ENCODE data around the gene CRKL. TPM values are rescaled to one million over a fixed set of nuclear protein-coding genes. Genes with fewer than 3 reads are reported as not detected.
A peak's percentile ranks its signal among the peaks of the same experiment; 100 is the strongest.

The CRKL gene
- polyA plus RNA-seq, 1 of the 3 experiments (the other 2 are of a cell fraction): 9.6 TPM

DNA sequence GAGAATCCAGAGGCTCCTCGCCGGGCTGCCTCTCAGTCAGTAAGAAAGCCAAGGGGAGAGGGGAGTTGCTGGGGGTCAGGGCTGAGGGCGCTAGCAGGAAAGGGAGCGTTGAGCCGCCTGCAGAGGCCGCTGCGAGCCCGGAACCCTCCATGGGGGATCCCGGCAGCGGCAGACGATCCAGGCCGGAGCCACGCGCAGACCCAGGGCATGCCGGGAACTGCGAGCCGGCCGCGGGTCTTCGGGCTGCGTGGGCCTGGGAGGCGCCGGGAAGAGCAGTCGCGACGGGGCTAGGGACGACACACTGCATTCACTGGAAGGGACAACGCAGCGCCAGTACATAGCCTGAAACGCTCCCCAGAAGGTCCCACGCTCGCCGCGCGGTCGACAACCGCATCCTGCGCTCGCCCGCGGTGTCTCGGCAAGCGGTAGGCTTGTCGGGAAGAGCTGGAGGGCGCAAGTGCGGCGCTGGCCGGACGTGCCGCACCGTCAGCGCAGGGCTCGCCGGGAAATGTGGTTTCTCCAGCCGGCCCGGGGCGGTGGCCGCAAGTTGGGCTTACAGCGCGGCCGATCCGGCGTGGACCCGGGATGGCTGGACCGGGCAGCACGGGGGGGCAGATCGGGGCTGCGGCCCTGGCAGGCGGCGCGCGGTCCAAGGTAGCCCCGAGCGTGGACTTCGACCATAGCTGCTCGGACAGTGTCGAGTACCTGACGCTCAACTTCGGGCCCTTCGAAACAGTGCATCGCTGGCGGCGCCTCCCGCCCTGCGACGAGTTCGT is 64.8 kb downstream of the CRKL start, which contains the start of gene LZTR1 (continued):
- TF ChIP-seq EZH2phosphoT487 (IDR thresholded peaks at IDR 0.05; ENCODE audit: borderline replicate concordance, low read depth) (no peak), FOSL2 (IDR thresholded peaks at IDR 0.05; ENCODE audit: borderline replicate concordance, low read depth) (no peak; the same call in 1 of the 2 replicates), POLR2AphosphoS5 (IDR thresholded peaks at IDR 0.05; ENCODE audit: low read depth, low read length) (peak; percentile 98), CHD2 (IDR thresholded peaks at IDR 0.05; ENCODE audit: low read length, partially characterized antibody) (peak; percentile 40), YY1 (IDR thresholded peaks at IDR 0.05; ENCODE audit: low read depth) (peak; percentile 62; the same call in 1 of the 2 replicates), RCOR1 (IDR thresholded peaks at IDR 0.05; ENCODE audit: low read length) (no peak), GATA2 (CRISPR knock-in tag; IDR thresholded peaks at IDR 0.05) (no peak), RXRA (IDR thresholded peaks at IDR 0.05; ENCODE audit: borderline replicate concordance, low read depth) (no peak)
- TF ChIP-seq, protein P1, sequence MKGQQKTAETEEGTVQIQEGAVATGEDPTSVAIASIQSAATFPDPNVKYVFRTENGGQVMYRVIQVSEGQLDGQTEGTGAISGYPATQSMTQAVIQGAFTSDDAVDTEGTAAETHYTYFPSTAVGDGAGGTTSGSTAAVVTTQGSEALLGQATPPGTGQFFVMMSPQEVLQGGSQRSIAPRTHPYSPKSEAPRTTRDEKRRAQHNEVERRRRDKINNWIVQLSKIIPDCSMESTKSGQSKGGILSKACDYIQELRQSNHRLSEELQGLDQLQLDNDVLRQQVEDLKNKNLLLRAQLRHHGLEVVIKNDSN (IDR thresholded peaks at IDR 0.05; ENCODE audit: borderline replicate concordance, low read depth): peak; percentile 43; the same call in 1 of the 2 replicates

DNA sequence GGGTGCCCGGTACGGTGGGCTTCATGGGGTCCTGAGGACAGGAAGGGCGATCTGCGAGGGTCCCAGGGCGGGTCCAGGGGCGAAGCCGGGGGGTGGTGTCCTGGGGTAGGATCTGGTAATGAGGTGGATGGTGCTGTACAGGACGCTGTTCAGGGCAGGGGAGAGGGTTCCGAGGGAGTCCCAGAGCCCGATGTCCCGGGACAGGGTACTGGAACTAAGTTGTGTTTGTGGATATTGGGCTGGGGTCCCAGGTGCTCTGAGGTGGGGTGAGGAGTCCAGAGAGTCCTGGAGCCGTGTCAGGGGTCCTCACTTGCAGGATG is 65.3 kb downstream of the CRKL start:
- TF ChIP-seq RXRA (IDR thresholded peaks at IDR 0.05; ENCODE audit: borderline replicate concordance, low read depth): no peak
- TF ChIP-seq YY1 (IDR thresholded peaks at IDR 0.05; ENCODE audit: low read depth): no peak
- TF ChIP-seq, protein P2, sequence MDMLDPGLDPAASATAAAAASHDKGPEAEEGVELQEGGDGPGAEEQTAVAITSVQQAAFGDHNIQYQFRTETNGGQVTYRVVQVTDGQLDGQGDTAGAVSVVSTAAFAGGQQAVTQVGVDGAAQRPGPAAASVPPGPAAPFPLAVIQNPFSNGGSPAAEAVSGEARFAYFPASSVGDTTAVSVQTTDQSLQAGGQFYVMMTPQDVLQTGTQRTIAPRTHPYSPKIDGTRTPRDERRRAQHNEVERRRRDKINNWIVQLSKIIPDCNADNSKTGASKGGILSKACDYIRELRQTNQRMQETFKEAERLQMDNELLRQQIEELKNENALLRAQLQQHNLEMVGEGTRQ (IDR thresholded peaks at IDR 0.05; ENCODE audit: borderline replicate concordance, low read depth, low read length): no peak
- no peak for TF ChIP-seq SMC3 (IDR thresholded peaks at IDR 0.05; ENCODE audit: low read depth, low read length)
- no peak for TF ChIP-seq FOSL2 (IDR thresholded peaks at IDR 0.05; ENCODE audit: borderline replicate concordance, low read depth)
- no peak for TF ChIP-seq TEAD4 (IDR thresholded peaks at IDR 0.05; ENCODE audit: borderline replicate concordance, insufficient read depth)
- TF ChIP-seq MXI1 (IDR thresholded peaks at IDR 0.05; ENCODE audit: low read depth, low read length): no peak
- no peaks in the 10 kb centered on the region for H3K9me2 ChIP-seq
- H3K4me1 ChIP-seq (ENCODE audit: control insufficient read depth in 1 of 2, insufficient read depth in 2 of 2, low read depth in 1 of 2, low read length in 1 of 2): peaks cover 6 to 24% of the 10 kb centered on the region in 2 experiments; a peak in 2 of 4 replicates
- peaks cover 9 to 20% of the 10 kb centered on the region in 2 experiments for H3K36me3 ChIP-seq (replicated peaks in 1 of 2; ENCODE audit: control insufficient read depth in 1 of 2, insufficient read depth in 2 of 2, low read length in 1 of 2)
- peaks cover 25% of the 10 kb centered on the region for H3K79me2 ChIP-seq (ENCODE audit: insufficient read depth)
- H3F3A ChIP-seq (replicated peaks; ENCODE audit: insufficient read depth): no peaks in the 10 kb centered on the region
- H3K9me3 ChIP-seq: no peaks in the 10 kb centered on the region
- H3K27me3 ChIP-seq (ENCODE audit: insufficient read depth): no peaks in the 10 kb centered on the region
- H3K4me3 ChIP-seq (ENCODE audit: low read depth in 2 of 2, low read length in 1 of 2): peak overlapping the region; percentile 71 to 97
- no peaks in the 10 kb centered on the region for H4K20me1 ChIP-seq (ENCODE audit: insufficient read depth)
- CTCF ChIA-PET: interaction anchor here (0.9 to 3.6 kb wide), 11 partner anchors 9 to 179 kb away, joined by 3 to 12 read pairs (median 4); partner anchors contain the start of gene CRKL
- peak; percentile 67 for DNase-seq
- 0% methylated on average over 11 of the region's 12 CpGs for WGBS (ENCODE audit: low lambda C conversion rate)
- peak overlapping the region; percentile 79; the same call in 1 of the 2 replicates for H2AFZ ChIP-seq (ENCODE audit: low read depth)
- POLR2A ChIA-PET: interaction anchor here (0.6 to 1.8 kb wide), 15 partner anchors 9 to 97 kb away, joined by 3 to 13 read pairs (median 6); partner anchors contain the start of genes LRRC74B, P2RX6 and THAP7
- peak overlapping the region; percentile 77 to 98; a peak in 2 of 4 replicates for H3K27ac ChIP-seq (ENCODE audit: low read depth in 2 of 2, low read length in 1 of 2)
- peak overlapping the region; percentile 95 for H3K4me2 ChIP-seq
- H3K9ac ChIP-seq: peak overlapping the region; percentile 78
